Tibial nerve (tissue), 4 donors: Measurements from ENCODE around the gene FNDC1.

Experiments used
- CTCF ChIP-seq, 5 experiments: fragments of 200-600 bp in 3 of 5; fragments of 450-650 bp in 2 of 5; sonication (generic) in 3 of 5; IDR thresholded peaks; one replicate each; pipeline ENCODE4 v1.5.1; 2016 to 2019; ENCODE audit warnings: antibody characterized with exemption in 5 of 5, mild to moderate bottlenecking in 3 of 5, moderate library complexity in 2 of 5
- EP300 ChIP-seq, 2 donors: sonication (generic); formaldehyde crosslinking; IDR thresholded peaks; one replicate each; pipeline ENCODE4 v1.6.1; 2017; ENCODE audit warnings: antibody characterized with exemption in 2 of 2, mild to moderate bottlenecking in 1 of 2
- POLR2A ChIP-seq, 2 donors: fragments of 450-650 bp; IDR thresholded peaks; one replicate each; pipeline ENCODE4 v1.6.1; 2017; ENCODE audit warnings: antibody characterized with exemption in 2 of 2, mild to moderate bottlenecking in 2 of 2, moderate library complexity in 2 of 2

DNA sequence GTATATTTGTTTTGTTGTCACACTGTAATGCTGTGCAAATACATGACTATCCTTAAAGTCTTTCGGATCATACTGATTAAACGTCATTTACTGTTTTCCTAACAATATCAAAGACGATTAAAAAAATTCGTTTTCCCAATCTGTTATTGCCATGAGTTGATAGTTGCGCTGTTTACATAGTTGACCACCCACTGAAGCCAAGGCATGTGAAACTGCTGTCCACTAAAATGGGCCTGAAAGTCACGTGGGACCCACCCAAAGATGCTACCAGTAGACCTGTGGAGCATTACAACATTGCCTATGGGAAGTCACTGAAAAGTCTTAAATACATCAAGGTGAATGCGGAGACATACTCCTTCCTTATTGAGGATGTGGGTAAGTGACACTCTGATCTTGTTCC is 28.1 kb downstream of the FNDC1 start:
- TF ChIP-seq CTCF (IDR thresholded peaks at IDR 0.05) (no peak), POLR2A (IDR thresholded peaks at IDR 0.05) (no peak), EP300 (IDR thresholded peaks at IDR 0.05) (no peak)
